Epithelial cell of esophagus (primary cell): ENCODE measurements around the gene PNP.
A peak's percentile ranks its signal among the peaks of the same experiment; 100 is the strongest.

Experiments
- DNase-seq: peaks from one replicate; pipeline ENCODE4 v3.0.0; 2010; ENCODE audit warnings: low read depth
- H3K4me3 ChIP-seq: 2 replicates; pipeline ENCODE4 v1.5.1; 2011; ENCODE audit warnings: mild to moderate bottlenecking, low read length, control low read depth
- TF ChIP-seq, protein P1 (sequence below): IDR thresholded peaks from 2 replicates; pipeline ENCODE4 v1.5.1; 2011; ENCODE audit warnings: low read depth, mild to moderate bottlenecking, low read length, control low read depth, inconsistent platforms; ENCODE audit not compliant: insufficient read depth; ENCODE audit errors: missing control alignments

The PNP gene

DNA sequence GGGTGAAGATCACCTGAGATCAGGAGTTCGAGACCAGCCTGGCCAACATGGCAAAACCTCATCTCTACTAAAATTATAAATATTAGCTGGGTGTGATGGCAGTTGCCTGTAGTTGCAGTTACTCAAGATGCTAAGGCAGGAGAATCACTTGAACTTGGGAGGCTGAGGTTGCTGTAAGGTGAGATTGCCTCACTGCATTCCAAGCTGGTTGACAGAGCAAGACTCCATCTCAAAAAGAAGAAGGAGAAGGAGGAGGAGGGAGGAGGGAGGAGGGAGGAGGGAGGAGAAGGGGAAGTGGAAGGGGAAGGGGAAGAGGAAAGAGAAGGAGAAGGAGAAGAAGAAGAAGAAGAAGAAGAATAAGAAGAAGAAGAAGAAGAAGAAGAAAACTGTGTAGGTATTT, 53.1 kb downstream of the PNP start:
- DNase-seq: peak; percentile 51
- TF ChIP-seq, protein P1, sequence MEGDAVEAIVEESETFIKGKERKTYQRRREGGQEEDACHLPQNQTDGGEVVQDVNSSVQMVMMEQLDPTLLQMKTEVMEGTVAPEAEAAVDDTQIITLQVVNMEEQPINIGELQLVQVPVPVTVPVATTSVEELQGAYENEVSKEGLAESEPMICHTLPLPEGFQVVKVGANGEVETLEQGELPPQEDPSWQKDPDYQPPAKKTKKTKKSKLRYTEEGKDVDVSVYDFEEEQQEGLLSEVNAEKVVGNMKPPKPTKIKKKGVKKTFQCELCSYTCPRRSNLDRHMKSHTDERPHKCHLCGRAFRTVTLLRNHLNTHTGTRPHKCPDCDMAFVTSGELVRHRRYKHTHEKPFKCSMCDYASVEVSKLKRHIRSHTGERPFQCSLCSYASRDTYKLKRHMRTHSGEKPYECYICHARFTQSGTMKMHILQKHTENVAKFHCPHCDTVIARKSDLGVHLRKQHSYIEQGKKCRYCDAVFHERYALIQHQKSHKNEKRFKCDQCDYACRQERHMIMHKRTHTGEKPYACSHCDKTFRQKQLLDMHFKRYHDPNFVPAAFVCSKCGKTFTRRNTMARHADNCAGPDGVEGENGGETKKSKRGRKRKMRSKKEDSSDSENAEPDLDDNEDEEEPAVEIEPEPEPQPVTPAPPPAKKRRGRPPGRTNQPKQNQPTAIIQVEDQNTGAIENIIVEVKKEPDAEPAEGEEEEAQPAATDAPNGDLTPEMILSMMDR: no peak
- H3K4me3 ChIP-seq: no peak overlapping the region

DNA sequence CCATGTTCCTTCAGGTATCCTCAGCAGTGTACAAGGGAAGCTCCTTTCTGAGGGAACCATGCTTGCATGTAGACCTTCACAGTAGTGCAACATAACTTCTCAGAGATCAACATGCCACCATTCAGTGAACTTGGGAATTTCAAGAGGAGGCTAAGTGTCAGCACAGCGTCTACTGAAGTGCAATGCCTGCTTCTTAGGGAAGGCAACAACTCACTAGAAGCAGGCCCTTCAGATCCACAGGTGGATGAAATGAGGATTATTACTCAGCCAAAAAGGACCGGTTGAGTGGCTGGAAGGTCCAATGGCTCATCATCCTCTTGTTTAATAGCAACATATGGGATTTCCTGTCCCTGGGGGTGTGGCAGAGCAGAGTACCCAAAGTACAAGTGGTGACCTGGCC, 54.8 kb downstream of the PNP start:
- H3K4me3 ChIP-seq: no peak overlapping the region
- TF ChIP-seq, protein P1: no peak
- no peak for DNase-seq
